Activated gamma-delta T cell treated with anti-CD3 and anti-CD28 coated beads, Interleukin-2, amount 50 U/mL, for 16 hours (primary cell): ENCODE data around the gene DRC7.

Experiments used
- DNase-seq: peaks from one replicate; pipeline ENCODE4 v3.0.0-alpha.2; 2020; ENCODE audit warnings: low read depth

DRC7 gene

GRCh38 chr16:57694725-57695679 is at the start of gene DRC7:
Gene DRC7 (plus strand): TSS chr16:57694806. CDS start chr16:57697950, 3,144 bp downstream.
- DNase-seq = no peak

GRCh38 chr16:57645169-57645568 is 49.4 kb upstream of the DRC7 start:
- DNase-seq = no peak

- no peak for DNase-seq
Measured at GRCh38 chr16:57645691-57646387, 48.8 kb upstream of the DRC7 start.

GRCh38 chr16:57646388-57647039 is 48.1 kb upstream of the DRC7 start:
- DNase-seq = no peak

- DNase-seq = no peak
Measured at GRCh38 chr16:57647136-57647875, 47.3 kb upstream of the DRC7 start.

GRCh38 chr16:57648125-57648524 is 46.5 kb upstream of the DRC7 start:
- no peak for DNase-seq

GRCh38 chr16:57648581-57649442 is 45.8 kb upstream of the DRC7 start:
- peak; percentile 82 for DNase-seq

- no peak for DNase-seq
Measured at GRCh38 chr16:57649443-57649751, 45.2 kb upstream of the DRC7 start.

GRCh38 chr16:57649846-57650245 is 44.8 kb upstream of the DRC7 start:
- DNase-seq = no peak

GRCh38 chr16:57651344-57652333 is 43.0 kb upstream of the DRC7 start:
- DNase-seq = no peak

- no peak for DNase-seq
Measured at GRCh38 chr16:57652695-57653471, 41.7 kb upstream of the DRC7 start.

- DNase-seq = no peak
Measured at GRCh38 chr16:57653936-57654335, 40.7 kb upstream of the DRC7 start.

- DNase-seq = no peak
Measured at GRCh38 chr16:57656342-57656955, 38.2 kb upstream of the DRC7 start.

GRCh38 chr16:57657228-57657627 is 37.4 kb upstream of the DRC7 start:
- DNase-seq = no peak

GRCh38 chr16:57658130-57658877 is 36.3 kb upstream of the DRC7 start:
- no peak for DNase-seq

- no peak for DNase-seq
Measured at GRCh38 chr16:57658878-57659674, 35.5 kb upstream of the DRC7 start.
